Esophagus muscularis mucosa (tissue), 4 donors: ENCODE measurements around the gene EGLN3. TPM values are rescaled to one million over a fixed set of nuclear protein-coding genes. Genes with fewer than 3 reads are reported as not detected.
A peak's percentile ranks its signal among the peaks of the same experiment; 100 is the strongest.

ENCODE experiments used
- DNase-seq: peaks from one replicate; pipeline ENCODE4 v3.0.0-alpha.2; 2017; ENCODE audit errors: extremely low spot score
- H3K27ac ChIP-seq, 4 donors: fragments of 200-600 bp; sonication (generic); replicated peaks in 1 of 4; 1 replicate in 3 of 4; 2 replicates in 1 of 4; pipeline ENCODE4 v1.5.1; 2016 to 2019; ENCODE audit warnings: mild to moderate bottlenecking in 1 of 4
- H3K27me3 ChIP-seq, 4 donors: fragments of 200-600 bp; sonication (generic); one replicate each; pipeline versions ENCODE4 v1.5.1 to v1.6.0; 2016 to 2019
- H3K36me3 ChIP-seq, 4 donors: fragments of 200-600 bp; sonication (generic); one replicate each; pipeline ENCODE4 v1.5.1; 2016 to 2019
- H3K4me1 ChIP-seq, 4 donors: fragments of 200-600 bp; sonication (generic); one replicate each; pipeline ENCODE4 v1.5.1; 2016 to 2019
- H3K4me3 ChIP-seq, 4 donors: fragments of 200-600 bp; sonication (generic); 1 replicate in 2 of 4; 2 replicates in 2 of 4; pipeline ENCODE4 v1.5.1; 2016 to 2019; ENCODE audit warnings: mild to moderate bottlenecking in 4 of 4, moderate library complexity in 1 of 4
- H3K9me3 ChIP-seq, 4 donors: fragments of 200-600 bp; sonication (generic); 1 replicate in 3 of 4; 2 replicates in 1 of 4; pipeline ENCODE4 v1.5.1; 2016 to 2019
- EP300 ChIP-seq: sonication (generic); formaldehyde crosslinking; IDR thresholded peaks from one replicate; pipeline ENCODE4 v1.6.1; 2017; ENCODE audit warnings: antibody characterized with exemption
- POLR2A ChIP-seq: fragments of 450-650 bp; IDR thresholded peaks from one replicate; pipeline ENCODE4 v1.6.1; 2017; ENCODE audit warnings: antibody characterized with exemption, moderate library complexity, mild to moderate bottlenecking, low read depth
- POLR2AphosphoS5 ChIP-seq, 2 donors: sonication (generic); formaldehyde crosslinking; IDR thresholded peaks; one replicate each; pipeline ENCODE4 v1.6.1; 2017; ENCODE audit warnings: antibody characterized with exemption in 2 of 2
- WGBS: methylation state at CpG from one replicate; pipeline ENCODE4 v1.1.5; 2018; 5-methylcytosine and 5-hydroxymethylcytosine counted together
- intact Hi-C: fragments of 100-400 bp; cut with DNase I; formaldehyde crosslinking; loops from one replicate; pipeline ENCODE4 v1.15.1; 2023
- total RNA-seq, 4 donors: library from RNA; depleted of rRNA; stranded (reverse); fragments of >200 nt; gene quantifications; one replicate each; pipeline versions ENCODE4 v1.1.0 to v1.2.1, GENCODE V29; 2016
- TF ChIP-seq, protein P1 (sequence below), 3 experiments: fragments of 200-600 bp in 2 of 3; fragments of 450-650 bp in 1 of 3; sonication (generic) in 2 of 3; IDR thresholded peaks; one replicate each; pipeline ENCODE4 v1.5.1; 2017 to 2019; ENCODE audit warnings: antibody characterized with exemption in 3 of 3, mild to moderate bottlenecking in 2 of 3, moderate library complexity in 1 of 3

Gene EGLN3
- total RNA-seq, 4 donors from 2014 or later, result 24.0 to 41.1 (median 24.5) TPM

- 69% methylated on average over 4 of the region's 4 CpGs for WGBS
- TF ChIP-seq POLR2A (no peak), EP300 (no peak), POLR2AphosphoS5 (IDR thresholded peaks at IDR 0.05) (no peak)
- TF ChIP-seq, protein P1, sequence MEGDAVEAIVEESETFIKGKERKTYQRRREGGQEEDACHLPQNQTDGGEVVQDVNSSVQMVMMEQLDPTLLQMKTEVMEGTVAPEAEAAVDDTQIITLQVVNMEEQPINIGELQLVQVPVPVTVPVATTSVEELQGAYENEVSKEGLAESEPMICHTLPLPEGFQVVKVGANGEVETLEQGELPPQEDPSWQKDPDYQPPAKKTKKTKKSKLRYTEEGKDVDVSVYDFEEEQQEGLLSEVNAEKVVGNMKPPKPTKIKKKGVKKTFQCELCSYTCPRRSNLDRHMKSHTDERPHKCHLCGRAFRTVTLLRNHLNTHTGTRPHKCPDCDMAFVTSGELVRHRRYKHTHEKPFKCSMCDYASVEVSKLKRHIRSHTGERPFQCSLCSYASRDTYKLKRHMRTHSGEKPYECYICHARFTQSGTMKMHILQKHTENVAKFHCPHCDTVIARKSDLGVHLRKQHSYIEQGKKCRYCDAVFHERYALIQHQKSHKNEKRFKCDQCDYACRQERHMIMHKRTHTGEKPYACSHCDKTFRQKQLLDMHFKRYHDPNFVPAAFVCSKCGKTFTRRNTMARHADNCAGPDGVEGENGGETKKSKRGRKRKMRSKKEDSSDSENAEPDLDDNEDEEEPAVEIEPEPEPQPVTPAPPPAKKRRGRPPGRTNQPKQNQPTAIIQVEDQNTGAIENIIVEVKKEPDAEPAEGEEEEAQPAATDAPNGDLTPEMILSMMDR (IDR thresholded peaks at IDR 0.05), result no peak
- Histone ChIP-seq H3K27me3 (no peaks in the 10 kb centered on the region), H3K36me3 (no peaks in the 10 kb centered on the region), H3K4me1 (peaks cover 11 to 29% (median 24%) of the 10 kb centered on the region in 4 donors), H3K27ac (peak overlapping the region; percentile 27 to 64 (median 45)), H3K9me3 (no peaks in the 10 kb centered on the region), H3K4me3 (no peak overlapping the region)
- no peak for DNase-seq
- intact Hi-C loops, result no loop called here
These were observed 36.7 kb upstream of the EGLN3 start for GRCh38 chr14:33987565-33988080.

- no peaks in the 10 kb centered on the region for H3K9me3 ChIP-seq
- H3K4me1 ChIP-seq, result peaks cover 11 to 29% (median 24%) of the 10 kb centered on the region in 4 donors
- no peak overlapping the region for H3K4me3 ChIP-seq
- H3K27me3 ChIP-seq, result no peaks in the 10 kb centered on the region
- DNase-seq, result no peak
- peak; percentile 17 to 70 for TF ChIP-seq POLR2AphosphoS5 (IDR thresholded peaks at IDR 0.05)
- TF ChIP-seq EP300, result no peak
- H3K27ac ChIP-seq, result peak overlapping the region; percentile 27 to 64 (median 45)
- 71% methylated on average over 5 of the region's 5 CpGs for WGBS
- H3K36me3 ChIP-seq, result no peaks in the 10 kb centered on the region
- intact Hi-C loops, result no loop called here
These were observed 35.9 kb upstream of the EGLN3 start for GRCh38 chr14:33986804-33987203.

- no peaks in the 10 kb centered on the region for H3K27me3 ChIP-seq
- no peaks in the 10 kb centered on the region for H3K36me3 ChIP-seq
- no peaks in the 10 kb centered on the region for H3K9me3 ChIP-seq
- intact Hi-C loops, result no loop called here
- peaks cover 8 to 26% (median 19%) of the 10 kb centered on the region in 4 donors for H3K4me1 ChIP-seq
- TF ChIP-seq, protein P1 (IDR thresholded peaks at IDR 0.05), result no peak
- TF ChIP-seq POLR2A, result no peak
- DNase-seq, result no peak
- H3K27ac ChIP-seq, result no peak overlapping the region
- 92% methylated on average over 2 of the region's 2 CpGs for WGBS
- no peak overlapping the region for H3K4me3 ChIP-seq
These were observed 34.4 kb upstream of the EGLN3 start for GRCh38 chr14:33985242-33985641.

DNA sequence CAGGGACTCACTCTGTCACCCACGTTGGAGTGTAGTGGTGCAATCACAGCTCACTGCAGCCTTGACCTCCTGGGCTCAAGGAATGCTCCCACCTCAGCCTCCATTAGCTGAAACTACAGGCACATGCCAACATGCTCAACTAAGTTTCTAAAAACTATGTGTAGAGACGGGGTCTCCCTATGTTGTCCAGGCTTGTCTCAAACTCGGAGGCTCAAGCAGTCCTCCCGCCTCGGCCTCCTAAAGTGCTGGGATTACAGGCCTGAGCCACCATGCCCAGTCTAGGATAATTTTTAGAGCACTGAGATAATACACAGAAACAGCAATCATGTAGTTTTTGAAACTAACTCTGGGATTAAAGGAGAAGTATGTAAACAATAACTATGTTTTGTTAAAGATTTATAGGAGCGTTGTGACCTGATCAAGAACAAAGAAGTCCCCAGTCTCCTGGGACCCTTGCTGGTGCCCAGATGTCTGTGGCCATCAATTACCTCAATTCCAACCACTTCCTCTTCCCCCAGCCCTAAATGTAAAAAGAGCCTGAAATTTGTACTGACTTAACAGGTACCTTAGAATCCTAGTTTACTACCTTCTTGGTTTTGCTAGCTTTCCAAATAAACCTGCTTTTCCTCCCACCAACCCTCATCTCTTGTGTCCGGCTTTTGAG, 28.9 kb upstream of the EGLN3 start:
- WGBS, result 88% methylated on average over 7 of the region's 7 CpGs
- H3K4me1 ChIP-seq, result peaks cover 0 to 12% (median 5%) of the 10 kb centered on the region in 4 donors
- H3K36me3 ChIP-seq, result no peaks in the 10 kb centered on the region
- H3K27ac ChIP-seq, result no peak overlapping the region
- no peak overlapping the region for H3K4me3 ChIP-seq
- intact Hi-C loops, result no loop called here
- peak; percentile 84 for DNase-seq
- H3K9me3 ChIP-seq, result no peaks in the 10 kb centered on the region
- TF ChIP-seq, protein P1 (IDR thresholded peaks at IDR 0.05), result no peak
- no peak for TF ChIP-seq EP300
- TF ChIP-seq POLR2A, result no peak
- TF ChIP-seq POLR2AphosphoS5 (IDR thresholded peaks at IDR 0.05), result no peak
- no peaks in the 10 kb centered on the region for H3K27me3 ChIP-seq

DNA sequence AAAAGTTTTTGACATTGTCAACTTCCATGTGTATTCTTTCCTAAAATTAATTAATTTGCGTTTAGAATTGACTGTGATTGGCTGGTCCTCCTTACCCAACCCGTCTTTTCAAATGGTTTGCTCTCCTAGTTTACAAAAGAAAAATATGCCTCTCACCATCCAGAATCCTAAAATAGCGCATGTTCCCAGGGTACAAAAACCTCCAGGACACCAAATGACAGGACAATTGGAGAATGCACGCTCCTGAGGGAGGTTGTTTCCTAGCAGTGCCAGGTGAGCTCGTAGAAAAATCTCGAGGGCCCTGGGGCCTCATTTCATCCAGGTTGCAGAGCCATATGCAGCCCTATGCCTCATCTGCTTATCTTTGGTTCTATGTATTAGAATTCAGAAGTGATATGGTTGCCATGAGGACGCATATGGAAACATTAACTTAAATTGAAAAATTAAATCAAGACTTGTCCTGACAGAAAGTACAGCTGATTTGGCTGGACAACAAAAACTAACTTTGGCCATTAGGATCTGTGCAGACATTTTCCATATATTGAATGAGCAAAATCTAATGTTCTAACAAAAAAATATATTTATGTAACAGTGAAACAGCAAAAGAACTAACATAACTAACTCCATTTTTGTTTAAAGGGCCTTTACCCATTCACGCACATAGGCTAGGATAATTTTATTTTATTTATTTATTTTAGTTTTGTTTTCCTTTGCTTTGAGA, 28.2 kb upstream of the EGLN3 start:
- 82% methylated on average over 8 of the region's 8 CpGs for WGBS
- intact Hi-C loops, result no loop called here
- Histone ChIP-seq H3K27ac (no peak overlapping the region), H3K4me1 (peaks cover 0 to 14% (median 5%) of the 10 kb centered on the region in 4 donors), H3K4me3 (no peak overlapping the region), H3K9me3 (no peaks in the 10 kb centered on the region), H3K27me3 (no peaks in the 10 kb centered on the region), H3K36me3 (no peaks in the 10 kb centered on the region)
- DNase-seq, result peak; percentile 24
- TF ChIP-seq EP300 (no peak), POLR2A (no peak), POLR2AphosphoS5 (IDR thresholded peaks at IDR 0.05) (no peak)
- TF ChIP-seq, protein P1 (IDR thresholded peaks at IDR 0.05), result no peak
